ENCODE results near the gene PHACTR1.

GRCh38 chr6:12957321-12958051, 240.9 kb downstream of the PHACTR1 start:
- no peak for TF ChIP-seq CTCF (IDR thresholded peaks at IDR 0.05)
- TF ChIP-seq POLR2A (IDR thresholded peaks at IDR 0.05), result no peak

Measured in lower leg skin (tissue), 3 donors.